A204.1 (cell line): Measurements from ENCODE around the gene ALX4.

Source experiments
- FAIRE-seq: peaks from 2 replicates; lab custom pipeline; 2012; peaks lifted over from hg19 to GRCh38; lab: Jason Lieb, UNC

Gene ALX4

DNA sequence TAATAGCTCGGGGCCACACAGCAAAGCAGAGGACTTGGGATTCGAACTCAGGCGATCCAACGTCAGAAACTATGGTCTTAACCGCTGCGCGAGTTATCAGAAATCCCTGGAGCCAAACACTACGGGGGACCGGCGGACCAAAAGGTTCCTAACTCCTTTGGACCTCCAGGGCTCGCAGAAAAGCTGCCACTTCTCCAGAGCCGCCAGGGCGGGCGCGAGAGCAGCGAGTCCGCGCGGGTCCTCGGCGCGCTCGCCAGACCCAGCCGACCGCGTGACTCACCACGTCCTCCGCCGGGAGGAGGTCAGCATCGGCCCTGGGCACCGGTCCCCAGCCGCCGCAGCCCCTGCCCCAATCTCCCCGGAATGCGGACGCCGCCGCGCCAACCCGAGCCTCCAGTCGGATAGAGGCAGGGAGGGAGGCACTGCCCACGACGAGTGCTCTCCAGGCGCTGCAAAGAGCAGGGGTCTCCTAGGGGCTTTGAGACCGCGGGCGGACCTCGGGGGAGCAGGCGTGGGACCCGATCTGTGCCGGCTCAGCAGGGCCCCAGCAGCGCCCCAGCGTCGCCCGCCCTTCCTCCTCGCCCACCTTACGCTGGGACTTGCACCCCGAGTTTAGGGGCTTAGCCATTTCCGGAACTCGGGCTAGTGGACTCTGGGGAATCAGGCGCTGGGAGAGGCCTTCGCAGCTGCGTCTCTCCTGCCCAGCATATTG is 6.2 kb upstream of the ALX4 start:
- no peak for FAIRE-seq

DNA sequence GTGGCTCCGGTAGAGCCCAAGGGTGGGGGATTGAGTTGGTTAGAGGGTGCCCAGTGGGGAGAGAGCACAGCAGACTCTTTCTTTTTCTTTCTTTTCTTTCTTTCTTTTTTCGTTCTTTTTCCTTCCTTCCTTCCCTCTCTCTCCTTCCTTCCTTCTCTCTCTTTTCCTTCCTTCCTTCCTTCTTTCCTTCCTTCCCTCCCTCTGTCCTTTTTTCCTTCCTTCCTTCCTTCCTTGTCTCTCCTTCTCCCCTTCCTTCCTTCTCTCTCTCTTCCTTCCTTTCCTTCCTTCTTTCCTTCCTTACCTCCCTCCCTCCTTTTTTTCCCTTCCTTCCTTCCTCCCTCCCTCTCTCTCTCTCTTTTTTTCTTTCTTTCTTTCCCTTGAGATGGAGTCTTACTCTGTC is 4.8 kb upstream of the ALX4 start:
- no peak for FAIRE-seq

DNA sequence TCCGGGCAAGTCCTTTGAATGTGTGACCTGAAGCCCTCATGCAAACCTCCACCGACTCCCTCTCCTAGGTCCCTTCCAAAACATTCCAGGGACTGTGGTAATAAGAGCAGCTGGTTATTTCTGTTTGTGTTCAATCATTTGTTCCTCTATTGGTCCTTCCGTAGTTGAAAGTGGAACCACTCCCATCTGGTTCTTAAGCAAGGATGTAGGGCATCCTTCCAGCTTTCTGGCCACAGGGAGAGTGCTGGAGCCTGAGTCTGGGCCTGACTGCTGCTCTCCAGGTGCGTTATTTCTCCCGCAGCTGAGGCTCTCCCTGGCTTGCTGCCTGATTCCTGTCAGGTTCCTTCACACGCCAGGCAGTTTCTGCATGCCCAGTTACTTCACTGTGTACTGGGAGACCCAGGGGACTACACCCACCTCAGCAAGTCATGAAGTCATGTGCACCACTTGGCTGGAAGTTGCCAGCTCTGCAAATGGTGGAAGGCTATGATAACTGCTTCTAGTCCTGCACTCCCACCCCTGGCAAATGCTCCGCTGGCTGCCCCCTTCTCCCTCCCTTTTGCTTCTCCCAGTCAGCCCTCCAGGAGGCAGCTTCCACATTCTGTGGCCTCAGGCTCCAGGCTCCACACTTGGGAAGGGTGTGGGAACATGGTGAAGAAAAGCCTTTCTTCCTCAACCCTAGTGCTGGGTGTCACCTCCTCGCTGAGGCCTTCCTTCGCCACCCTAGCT is 4.0 kb upstream of the ALX4 start:
- FAIRE-seq, result no peak

DNA sequence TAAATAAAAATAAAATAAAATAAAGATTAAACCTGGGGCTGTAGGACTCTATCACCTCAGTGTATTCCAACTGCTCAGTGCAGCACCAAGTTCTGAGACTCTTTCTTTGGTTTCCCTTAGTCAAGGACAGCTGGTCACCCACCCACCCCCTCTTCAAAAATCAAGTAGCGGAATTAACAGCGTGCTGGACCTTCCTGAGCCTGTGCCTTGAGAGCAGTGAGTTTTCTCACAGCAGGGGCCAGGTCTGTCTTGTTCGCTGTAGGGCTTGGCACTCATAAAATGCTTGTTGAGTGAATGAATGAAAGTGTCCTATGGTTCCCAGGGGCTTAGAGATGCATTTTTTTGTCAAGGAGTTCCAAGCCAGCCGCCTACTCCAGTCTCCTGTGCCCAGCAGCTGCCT is 2.9 kb upstream of the ALX4 start:
- no peak for FAIRE-seq

DNA sequence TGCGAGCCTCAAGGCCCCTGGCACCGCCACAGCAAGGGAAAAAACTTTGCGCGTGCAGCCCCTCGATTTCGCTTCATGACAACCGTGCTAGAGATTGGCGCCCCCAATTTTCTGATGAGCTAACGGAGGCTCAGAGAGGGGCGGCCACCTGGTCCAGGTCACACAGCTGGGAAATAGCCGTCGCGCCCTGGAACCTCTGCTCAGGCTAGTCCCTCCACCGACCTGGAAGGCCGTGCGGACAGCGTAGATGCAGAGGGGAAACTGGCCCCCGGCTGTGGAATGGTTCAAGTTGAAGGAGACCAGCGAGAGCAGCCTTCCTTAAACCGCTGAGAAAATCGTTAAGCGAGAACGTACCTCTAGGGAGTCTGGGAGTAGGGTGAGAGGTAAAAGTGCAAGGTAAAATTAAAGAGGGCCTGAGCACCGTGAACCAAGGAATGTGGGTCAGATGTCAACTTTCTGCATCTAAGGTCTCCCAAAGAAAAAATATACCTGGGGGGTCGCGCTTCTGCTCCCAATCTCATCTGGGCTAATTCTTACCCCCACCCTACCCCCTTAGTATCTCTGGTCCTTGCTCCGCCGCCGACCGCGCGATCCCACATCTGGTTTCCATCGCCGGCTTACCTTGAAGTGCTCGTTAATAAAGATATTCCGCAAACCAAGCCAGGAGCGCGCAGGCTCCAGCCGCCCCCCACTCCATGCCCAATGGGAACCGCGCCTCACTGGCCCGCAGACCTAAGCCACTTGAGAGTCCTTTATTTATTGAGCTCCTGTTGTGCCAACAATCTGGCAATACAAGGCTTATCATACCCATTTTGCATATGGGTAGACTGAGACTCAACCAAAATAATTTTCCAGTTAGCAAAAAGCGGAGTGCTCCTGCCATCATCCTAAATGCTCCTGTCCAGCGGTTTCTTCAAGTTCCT is 1.7 kb upstream of the ALX4 start:
- no peak for FAIRE-seq

DNA sequence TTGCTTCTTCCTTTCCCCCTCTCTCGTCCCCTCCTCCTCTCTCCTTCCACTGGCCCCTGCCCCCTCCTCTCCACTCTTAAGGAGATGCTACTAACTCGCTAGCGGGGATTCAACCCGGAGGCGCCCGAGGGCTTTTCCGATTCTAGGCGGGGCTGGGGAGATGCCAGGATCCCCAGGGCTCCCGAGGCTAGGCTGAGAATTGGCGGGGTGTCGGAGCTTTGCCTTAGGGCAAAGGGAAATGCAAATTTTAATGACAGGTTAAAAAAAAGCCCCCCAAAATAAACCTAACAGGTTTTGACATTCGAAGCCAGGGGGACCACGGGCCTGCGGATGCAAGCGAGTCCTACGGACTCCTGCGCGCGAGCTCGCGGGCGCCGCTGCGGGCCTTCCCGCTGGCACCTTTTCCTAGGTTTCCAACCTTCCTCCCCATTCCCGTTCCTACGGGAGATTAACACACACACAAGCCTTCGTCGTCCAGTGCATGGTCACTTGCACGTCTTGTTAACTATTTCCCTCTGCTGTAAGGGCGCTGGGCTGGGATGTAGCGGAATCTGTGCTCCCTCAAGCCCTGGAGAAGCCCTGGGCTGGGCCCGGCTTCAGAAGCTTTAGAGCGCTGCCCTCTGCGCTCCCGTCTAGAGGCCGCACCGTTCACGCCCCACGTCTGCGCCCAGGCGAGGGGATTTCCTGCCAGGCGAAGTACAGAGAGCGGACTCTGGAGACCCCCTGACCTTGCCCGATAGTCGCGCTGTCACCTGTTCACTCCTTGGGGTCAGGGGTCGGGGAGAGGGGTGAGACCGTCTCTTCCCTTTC is 729 bp upstream of the ALX4 start:
- no peak for FAIRE-seq

DNA sequence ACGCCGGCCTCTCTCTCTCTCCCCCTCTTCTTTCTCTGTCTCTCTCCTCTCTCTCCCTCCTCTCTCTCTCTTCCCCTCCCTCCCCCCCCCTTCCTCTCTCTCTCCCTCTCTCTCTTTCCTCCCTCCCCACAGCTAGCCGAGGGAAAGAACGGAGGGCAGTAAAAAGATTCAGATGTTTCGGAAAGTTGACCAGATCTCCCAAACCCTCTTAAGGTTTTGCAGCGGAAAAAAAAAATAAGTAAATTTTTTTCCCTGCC is 195 bp upstream of the ALX4 start:
- no peak for FAIRE-seq

DNA sequence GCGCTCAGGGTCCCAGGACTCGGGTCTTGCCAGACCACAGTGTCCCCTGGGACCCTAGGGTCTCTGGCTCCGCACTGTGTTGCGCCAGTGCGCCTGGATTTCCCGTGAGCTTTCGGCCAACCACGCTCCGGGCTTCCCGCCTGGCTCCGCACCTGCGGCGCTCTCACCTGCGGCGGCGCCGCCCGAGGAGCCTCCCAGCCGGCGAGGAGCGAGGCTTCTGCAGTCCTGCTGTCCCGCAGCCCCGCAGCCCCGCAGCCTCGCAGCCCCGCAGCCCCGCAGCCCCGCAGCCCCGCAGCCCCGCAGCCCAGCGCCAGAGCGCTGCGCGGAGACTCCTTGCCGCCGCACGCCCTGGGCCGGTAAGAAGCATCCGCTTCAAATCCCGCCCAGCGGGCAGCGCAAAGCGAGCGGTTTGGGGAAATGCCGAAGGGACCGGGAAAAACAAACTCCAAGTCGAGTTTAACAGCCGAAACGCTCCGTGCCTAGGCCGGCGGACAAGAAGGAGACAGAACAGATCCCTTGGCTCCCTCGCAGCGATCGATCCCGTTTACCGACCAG is 939 bp downstream of the ALX4 start:
- no peak for FAIRE-seq

DNA sequence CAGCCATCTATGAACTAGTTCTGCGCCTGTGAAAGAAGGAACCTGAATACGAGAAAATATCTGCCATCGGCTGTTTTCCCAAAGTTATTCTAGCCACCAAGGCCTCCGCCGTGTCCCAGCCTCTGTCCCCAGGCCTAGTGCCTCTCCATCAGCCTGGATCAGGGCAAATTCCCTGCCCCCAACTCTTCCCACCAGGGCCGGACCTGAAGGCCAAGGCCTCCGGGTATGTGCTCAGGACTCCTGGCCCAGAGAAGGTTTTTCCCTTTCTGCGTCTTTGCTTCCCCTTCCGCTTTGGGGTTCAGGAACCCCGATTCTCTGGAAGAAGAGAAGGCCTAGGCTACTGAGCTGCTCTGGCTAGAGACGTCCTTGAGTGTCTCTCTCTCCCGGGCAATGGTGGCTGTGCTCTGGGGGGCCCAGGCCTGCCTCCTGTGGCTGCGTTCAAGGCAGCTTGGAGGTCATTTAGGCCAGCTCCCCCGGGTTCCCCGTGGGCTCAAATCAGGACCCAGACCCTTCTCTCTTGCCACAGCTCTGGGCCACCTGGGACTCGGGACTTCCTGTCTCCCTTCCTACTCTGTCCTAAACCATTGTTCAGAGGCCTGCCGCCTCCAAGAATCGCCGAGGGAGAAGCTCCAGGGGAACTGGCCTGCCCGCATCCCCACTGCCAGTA is 1.6 kb downstream of the ALX4 start:
- FAIRE-seq, result no peak

DNA sequence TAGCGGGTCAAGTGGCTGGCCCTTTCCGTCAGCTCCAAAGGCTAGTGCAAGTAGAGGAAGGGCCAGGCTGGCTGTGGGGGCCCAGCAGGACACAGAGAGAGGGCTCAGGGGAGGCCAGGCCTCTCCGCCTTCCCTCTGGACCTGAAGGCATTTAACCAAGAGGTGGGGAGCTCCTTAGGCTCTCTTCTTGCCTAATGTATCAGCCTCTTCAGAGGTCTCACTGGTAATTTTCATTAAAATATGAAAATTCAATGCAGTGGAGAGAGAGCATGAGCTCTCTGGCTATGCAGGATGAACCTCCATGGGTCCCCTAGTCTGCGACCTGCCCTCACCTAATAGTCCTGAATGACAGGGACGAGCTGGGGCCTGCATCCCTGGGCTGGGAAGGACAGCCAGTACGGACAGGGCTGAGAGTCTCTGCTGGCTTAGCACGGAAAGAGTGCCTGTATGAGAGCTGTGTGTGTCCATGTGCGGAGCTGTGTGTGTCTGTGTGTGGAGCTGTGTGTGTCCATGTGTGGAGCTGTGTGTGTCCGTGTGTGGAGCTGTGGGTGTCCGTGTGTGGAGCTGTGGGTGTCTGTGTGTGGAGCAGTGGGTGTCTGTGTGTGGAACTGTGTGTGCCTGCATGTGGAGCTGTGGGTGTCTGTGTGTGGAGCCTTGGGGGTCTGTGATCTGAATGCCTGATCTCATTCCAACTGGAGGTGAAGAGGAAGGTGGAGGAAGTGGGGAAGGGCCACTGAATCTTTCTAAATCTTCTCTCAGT is 2.4 kb downstream of the ALX4 start:
- no peak for FAIRE-seq

DNA sequence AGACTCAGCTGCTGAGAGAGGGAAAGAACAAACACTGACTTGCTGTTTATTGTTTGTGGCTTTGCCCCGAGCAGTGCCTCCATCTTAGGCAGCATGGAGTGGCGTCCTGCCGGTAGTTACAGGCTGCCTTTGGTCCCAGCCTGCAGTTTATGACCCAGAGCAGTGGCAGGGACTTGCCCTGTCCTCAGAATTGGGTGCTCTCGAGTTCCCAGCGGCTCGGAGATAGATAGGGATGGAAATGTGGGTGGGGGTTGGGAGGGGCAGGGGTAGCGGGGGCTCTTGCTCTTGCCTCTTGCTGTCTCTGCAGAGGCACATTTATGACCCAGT is 3.1 kb downstream of the ALX4 start:
- FAIRE-seq, result no peak

DNA sequence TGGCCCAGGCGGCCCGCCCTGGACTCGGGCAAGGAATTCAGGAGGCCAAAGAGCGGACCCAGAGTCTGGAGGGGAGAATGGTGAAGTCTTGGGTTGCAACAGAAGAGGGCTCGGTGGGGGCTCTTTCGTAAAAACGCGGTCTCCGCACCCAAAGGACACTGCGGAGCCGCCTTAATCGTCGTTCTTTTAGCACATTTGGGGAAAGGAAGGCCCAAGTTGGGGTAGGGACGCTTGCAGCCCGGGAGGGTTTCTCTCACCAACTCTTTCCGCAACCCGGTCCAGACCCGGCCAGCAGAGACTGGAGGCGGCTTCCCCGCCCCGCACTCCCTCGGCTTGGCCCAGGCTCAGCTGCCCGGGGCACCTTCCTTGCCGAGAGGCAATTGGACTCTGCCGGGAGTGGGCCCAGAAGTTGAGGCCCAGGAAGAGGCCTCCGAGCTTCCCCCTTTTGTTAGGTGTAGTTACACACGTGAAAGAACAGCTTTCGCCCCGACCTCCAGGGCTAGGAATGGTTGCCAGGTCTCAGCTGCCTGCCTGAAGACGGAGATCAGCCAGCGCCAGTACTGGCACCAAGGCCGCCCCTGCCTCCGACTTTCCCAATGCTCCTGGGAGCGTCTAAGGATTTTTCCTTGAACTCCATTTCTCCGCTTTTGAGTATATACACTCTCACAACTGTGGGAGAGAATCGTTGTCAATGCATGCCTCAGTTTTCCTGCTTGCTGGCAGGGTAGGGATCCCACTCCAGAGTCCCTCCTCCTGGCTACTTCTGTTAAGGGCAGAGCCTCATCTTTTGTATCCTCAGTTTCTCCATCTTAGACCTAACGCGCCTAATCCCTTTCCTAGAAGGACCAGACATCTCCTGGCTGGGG is 3.7 kb downstream of the ALX4 start:
- FAIRE-seq, result no peak

DNA sequence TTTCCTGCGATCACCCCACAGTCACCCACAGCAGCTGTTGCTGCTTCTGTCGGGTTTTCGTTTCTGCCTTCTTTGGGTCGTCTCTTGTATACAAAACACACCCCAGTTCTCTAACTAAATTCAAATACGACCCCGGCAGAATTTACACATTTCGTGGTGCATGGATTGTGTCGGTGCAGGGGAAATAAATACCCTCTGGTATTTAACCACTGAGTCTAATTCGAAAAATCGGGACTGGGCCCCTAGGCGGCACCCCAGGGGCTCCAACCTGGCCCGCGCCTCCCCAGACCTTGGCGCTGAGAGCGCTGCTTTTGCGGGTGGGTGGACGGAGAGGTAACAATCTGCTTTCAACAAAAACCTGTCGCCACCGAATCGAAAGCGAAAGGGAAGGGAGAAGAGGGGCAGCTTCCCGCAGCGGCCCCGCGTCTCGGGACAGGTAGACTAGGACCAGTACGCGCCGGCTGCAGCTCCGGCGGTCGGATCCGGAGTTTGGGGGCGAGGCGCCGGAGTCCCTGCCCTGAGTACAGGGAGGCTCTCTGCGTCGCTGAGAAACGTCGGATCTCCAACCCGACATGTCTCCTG is 4.4 kb downstream of the ALX4 start:
- no peak for FAIRE-seq

DNA sequence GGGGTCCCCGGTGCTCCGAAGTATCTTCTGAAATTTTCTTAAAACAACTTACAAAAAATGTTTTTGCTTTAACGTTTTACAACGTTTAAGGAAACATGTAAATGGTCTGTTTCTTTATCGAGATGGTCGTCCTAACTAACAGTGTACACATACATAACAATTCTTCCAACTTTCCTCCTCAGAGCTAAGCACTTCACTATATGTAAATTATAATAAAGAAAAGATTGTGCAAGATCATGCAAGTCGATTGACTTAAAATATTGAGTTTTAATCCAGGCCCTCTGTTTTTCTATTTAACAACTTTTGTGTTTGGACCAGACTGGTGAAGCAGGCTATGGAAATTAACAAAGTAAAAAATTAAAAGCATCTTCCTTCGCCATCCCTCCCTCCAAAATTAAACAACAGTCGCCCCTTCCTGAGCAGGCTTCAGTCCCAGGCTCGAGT is 4.9 kb downstream of the ALX4 start:
- no peak for FAIRE-seq

DNA sequence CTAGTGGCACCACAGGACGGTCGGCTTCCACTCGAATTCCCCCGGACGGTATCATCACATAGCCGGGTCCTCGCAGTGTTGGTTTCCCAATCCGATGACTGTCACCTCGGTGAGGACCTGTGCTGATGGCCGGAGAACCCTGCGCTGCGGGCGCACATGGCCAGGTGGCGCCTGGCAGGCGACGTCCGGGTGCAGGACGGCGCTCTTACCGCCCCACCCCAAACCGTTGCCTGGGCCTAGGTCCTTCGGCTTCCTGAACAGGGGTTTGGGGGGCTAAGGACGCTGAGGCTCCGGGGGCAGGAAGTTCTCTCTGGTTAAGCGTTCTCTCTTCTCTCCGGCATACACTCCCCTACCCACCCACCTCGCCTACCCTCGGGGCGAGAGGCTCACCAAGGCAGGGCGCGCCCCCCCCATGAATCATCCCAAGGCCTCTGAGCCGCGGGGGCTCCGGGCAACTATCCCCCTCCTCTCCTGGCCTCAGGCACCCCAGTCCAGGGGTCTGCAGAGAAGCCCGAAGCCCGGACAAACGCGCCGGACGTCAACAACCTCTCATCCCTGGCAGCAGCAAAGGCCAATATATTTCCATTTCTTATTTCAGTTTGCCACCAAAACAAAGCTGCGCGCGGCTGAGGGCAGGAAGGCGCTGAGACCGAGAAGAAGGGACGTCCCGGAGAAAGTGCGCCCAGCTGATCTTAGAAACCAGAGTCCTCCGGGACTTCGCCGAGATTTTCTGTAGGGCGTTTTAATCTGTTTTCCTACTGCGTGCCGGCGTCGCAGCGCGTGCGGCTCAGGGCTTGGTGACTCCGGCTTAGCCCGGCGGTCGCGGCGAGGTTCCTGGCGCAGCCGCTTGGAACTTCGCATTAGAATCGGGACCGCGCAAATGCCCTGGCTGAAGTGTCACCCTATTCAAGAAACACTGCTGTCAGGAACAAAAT is 5.6 kb downstream of the ALX4 start:
- FAIRE-seq, result no peak

DNA sequence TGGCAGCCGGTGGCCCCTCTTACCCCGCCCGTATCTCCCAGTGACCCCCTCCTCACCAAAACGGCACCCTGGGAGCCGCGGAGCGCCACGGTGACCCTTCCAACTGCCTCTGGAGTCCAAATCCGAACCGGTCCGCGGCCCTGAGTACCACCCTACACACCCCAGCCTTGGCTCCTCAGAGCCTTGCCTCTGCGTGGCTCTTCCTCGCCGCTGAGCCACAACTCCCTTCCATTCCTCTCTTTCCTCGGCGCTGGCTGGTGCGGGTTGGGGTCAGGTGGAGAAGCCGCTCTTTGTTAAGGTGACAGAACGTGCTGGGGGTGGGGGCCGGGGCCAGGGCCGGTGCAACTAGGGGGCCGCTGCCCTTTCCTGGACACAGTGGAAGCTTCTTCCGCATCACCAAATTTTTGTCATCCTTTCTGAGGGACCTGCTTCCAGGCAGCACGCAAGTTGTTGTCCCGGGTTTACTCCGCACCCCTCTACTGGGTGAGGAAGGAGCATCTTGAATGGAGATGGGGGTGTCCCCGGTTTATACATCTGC is 6.5 kb downstream of the ALX4 start:
- no peak for FAIRE-seq

DNA sequence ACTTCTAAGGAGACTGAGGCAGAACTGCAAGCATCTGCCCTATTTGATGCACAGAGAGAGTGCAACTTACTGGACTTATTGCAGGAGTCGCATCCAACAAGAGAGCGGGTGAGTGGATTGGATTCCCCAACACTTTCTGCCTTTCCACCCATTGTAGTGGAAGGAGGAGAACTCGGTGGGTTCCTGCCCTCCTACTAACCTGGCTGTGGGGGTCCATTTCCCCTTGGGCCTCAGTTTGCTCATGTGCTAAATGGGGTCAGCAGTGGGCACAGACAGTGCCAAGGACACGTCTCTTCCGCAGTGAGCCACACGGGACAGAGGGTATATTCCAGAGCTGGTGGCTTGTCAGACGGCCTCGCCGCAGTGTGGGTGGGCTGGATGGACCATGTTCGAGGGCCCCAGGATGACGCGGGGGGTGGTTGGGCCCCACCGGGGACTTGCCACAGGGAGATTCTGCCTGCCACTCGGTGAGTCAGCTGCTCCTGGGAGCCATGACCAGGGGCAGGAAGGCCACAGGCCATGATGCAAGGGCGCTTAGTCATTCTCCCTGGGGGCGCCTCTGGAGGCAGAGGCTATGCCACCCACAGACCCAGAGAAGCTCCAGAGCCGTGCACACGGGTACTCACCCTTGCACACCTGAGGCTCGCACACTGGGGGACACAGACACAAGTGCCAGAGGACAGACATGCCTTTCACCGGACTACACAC is 8.2 kb downstream of the ALX4 start:
- no peak for FAIRE-seq
